Gastrocnemius medialis (tissue), 4 donors: ENCODE measurements around the gene AATK. TPM values are rescaled to one million over a fixed set of nuclear protein-coding genes. Genes with fewer than 3 reads are reported as not detected.

ENCODE experiments used
- ATAC-seq, 2 donors: fragments of 150-250 bp; one replicate each; pipeline ENCODE4 v1.9.1; 2016
- DNase-seq, 2 donors: peaks; one replicate each; pipeline ENCODE4 v3.0.0-alpha.2; 2019
- H3K27ac ChIP-seq, 4 donors: fragments of 200-600 bp; sonication (generic); 1 replicate in 1 of 4; 2 replicates in 3 of 4; pipeline ENCODE4 v1.5.1; 2016 to 2018; ENCODE audit warnings: mild to moderate bottlenecking in 2 of 4, moderate library complexity in 1 of 4
- H3K27me3 ChIP-seq, 3 donors: fragments of 200-600 bp; sonication (generic) in 2 of 3; 1 replicate in 1 of 3; 2 replicates in 2 of 3; pipeline versions ENCODE4 v1.5.1 to v1.6.0; 2016 to 2019; ENCODE audit warnings: mild to moderate bottlenecking in 1 of 3, moderate library complexity in 1 of 3
- H3K36me3 ChIP-seq, 2 donors: fragments of 200-600 bp; sonication (generic) in 1 of 2; one replicate each; pipeline ENCODE4 v1.5.1; 2017 to 2018
- H3K4me1 ChIP-seq, 2 donors: fragments of 200-600 bp; sonication (generic) in 1 of 2; one replicate each; pipeline ENCODE4 v1.5.1; 2016 to 2017; ENCODE audit warnings: mild to moderate bottlenecking in 2 of 2
- H3K4me3 ChIP-seq, 4 donors: fragments of 200-600 bp; sonication (generic) in 3 of 4; 1 replicate in 1 of 4; 2 replicates in 3 of 4; pipeline ENCODE4 v1.5.1; 2016 to 2019; ENCODE audit warnings: mild to moderate bottlenecking in 2 of 4
- H3K9me3 ChIP-seq, 3 donors: fragments of 200-600 bp; sonication (generic) in 2 of 3; 1 replicate in 1 of 3; 2 replicates in 2 of 3; pipeline ENCODE4 v1.5.1; 2016 to 2019
- POLR2A ChIP-seq, 2 donors: fragments of 450-650 bp; IDR thresholded peaks; one replicate each; pipeline ENCODE4 v1.6.1; 2017; ENCODE audit warnings: antibody characterized with exemption in 2 of 2, mild to moderate bottlenecking in 2 of 2, moderate library complexity in 2 of 2
- in situ Hi-C, 4 donors: fragments of 200-750 bp; cut with MboI; loops; one replicate each; pipeline versions ENCODE4 v1.15.0 to v1.8.0; 2017; ENCODE audit warnings: low sequenced_read_pairs in 4 of 4
- intact Hi-C: fragments of 100-400 bp; cut with DNase I; formaldehyde crosslinking; loops from one replicate; pipeline ENCODE4 v1.15.1; 2023; ENCODE audit warnings: low total_unique reads
- total RNA-seq, 4 donors: library from RNA; depleted of rRNA; stranded (reverse); fragments of >200 nt; gene quantifications; one replicate each; pipeline versions ENCODE4 v1.1.0 to v1.2.3, GENCODE V29; 2016
- TF ChIP-seq, protein P1 (sequence below), 5 experiments: fragments of 450-650 bp in 3 of 5; fragments of 200-600 bp in 2 of 5; sonication (generic) in 2 of 5; IDR thresholded peaks in 4 of 5; conservative IDR thresholded peaks in 1 of 5; 1 replicate in 4 of 5; 2 replicates in 1 of 5; pipeline ENCODE4 v1.5.1; 2016 to 2019; ENCODE audit warnings: antibody characterized with exemption in 5 of 5, mild to moderate bottlenecking in 3 of 5, moderate library complexity in 3 of 5

Gene AATK
- total RNA-seq, 4 donors from 2014 or later, result 0.10 to 1.3 (median 0.80) TPM

GRCh38 chr17:81181811-81182185, 15.8 kb upstream of the AATK start:
- no peak overlapping the region for H3K4me3 ChIP-seq
- H3K36me3 ChIP-seq, result no peaks in the 10 kb centered on the region
- H3K27ac ChIP-seq, result no peak overlapping the region
- no peaks in the 10 kb centered on the region for H3K4me1 ChIP-seq
- no peak for ATAC-seq
- H3K9me3 ChIP-seq, result no peaks in the 10 kb centered on the region
- in situ Hi-C loops, result no loop called here
- TF ChIP-seq, protein P1, sequence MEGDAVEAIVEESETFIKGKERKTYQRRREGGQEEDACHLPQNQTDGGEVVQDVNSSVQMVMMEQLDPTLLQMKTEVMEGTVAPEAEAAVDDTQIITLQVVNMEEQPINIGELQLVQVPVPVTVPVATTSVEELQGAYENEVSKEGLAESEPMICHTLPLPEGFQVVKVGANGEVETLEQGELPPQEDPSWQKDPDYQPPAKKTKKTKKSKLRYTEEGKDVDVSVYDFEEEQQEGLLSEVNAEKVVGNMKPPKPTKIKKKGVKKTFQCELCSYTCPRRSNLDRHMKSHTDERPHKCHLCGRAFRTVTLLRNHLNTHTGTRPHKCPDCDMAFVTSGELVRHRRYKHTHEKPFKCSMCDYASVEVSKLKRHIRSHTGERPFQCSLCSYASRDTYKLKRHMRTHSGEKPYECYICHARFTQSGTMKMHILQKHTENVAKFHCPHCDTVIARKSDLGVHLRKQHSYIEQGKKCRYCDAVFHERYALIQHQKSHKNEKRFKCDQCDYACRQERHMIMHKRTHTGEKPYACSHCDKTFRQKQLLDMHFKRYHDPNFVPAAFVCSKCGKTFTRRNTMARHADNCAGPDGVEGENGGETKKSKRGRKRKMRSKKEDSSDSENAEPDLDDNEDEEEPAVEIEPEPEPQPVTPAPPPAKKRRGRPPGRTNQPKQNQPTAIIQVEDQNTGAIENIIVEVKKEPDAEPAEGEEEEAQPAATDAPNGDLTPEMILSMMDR (IDR thresholded peaks at IDR 0.05 in 4 of 5, conservative IDR thresholded peaks at IDR 0.05 in 1 of 5), result no peak
- no peak for TF ChIP-seq POLR2A (IDR thresholded peaks at IDR 0.05)
- DNase-seq, result no peak
- H3K27me3 ChIP-seq, result peaks cover 0 to 3% (median 0%) of the 10 kb centered on the region in 3 donors
- intact Hi-C loops, result no loop called here

DNA sequence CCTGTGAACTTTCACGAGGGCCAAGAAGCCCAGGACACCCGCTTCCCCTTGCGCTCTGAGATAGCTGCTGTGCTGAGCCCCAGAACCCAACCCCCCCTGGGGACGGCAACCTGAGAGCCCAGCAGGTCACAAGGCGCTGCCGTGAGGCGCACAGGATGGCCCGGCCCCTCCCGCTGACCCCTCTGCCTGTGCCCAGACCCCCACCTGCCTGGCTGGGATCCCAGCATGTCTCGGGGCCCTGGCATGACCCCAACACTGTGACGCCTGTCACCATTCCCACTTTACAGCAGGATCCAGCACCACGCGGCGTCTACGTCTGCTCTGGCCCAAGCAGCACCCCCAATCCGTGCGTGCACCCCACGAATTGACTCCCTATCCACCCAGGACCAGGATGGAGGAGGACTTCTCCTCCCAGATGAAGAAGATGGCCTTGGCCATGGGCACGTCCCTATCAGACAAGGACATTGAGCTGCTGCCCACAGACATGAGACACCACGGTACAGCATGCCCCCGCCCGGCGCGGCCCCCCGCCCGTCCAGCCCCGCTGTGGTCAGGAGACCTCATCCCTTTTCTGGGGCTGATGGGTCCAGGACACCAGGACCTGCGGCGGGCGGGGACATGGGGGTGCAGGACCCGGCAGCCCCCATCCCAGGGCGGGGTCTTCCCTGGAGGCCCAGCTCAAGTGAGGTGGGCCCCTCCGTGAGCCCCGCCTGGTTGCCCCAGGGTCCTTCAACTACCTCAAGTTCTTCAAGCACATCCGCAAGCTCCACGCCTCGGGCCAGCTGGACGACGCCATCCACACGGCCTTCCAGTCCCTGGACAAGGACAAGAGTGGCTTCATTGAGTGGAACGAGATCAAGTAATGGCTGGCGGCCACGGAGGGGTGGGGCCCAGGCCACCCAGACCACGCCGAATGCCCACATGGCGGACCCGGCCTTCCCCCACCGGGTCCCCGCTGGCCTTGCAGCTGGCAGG, 15.1 kb upstream of the AATK start:
- intact Hi-C loops (no loop called here), in situ Hi-C loops (no loop called here)
- TF ChIP-seq, protein P1 (IDR thresholded peaks at IDR 0.05 in 4 of 5, conservative IDR thresholded peaks at IDR 0.05 in 1 of 5), result no peak
- no peak for TF ChIP-seq POLR2A (IDR thresholded peaks at IDR 0.05)
- ATAC-seq (no peak), DNase-seq (no peak)
- no peaks in the 10 kb centered on the region for H3K36me3 ChIP-seq
- H3K4me1 ChIP-seq, result no peaks in the 10 kb centered on the region
- H3K4me3 ChIP-seq, result no peak overlapping the region
- peaks cover 0 to 3% (median 0%) of the 10 kb centered on the region in 3 donors for H3K27me3 ChIP-seq
- H3K27ac ChIP-seq, result no peak overlapping the region
- no peaks in the 10 kb centered on the region for H3K9me3 ChIP-seq

GRCh38 chr17:81179861-81180260, 13.8 kb upstream of the AATK start:
- H3K27ac ChIP-seq, result no peak overlapping the region
- DNase-seq, result no peak
- in situ Hi-C loops, result no loop called here
- no peaks in the 10 kb centered on the region for H3K36me3 ChIP-seq
- no peaks in the 10 kb centered on the region for H3K4me1 ChIP-seq
- intact Hi-C loops, result no loop called here
- peaks cover 0 to 3% (median 0%) of the 10 kb centered on the region in 3 donors for H3K27me3 ChIP-seq
- no peak overlapping the region for H3K4me3 ChIP-seq
- TF ChIP-seq, protein P1 (IDR thresholded peaks at IDR 0.05 in 4 of 5, conservative IDR thresholded peaks at IDR 0.05 in 1 of 5), result no peak
- TF ChIP-seq POLR2A (IDR thresholded peaks at IDR 0.05), result no peak
- peaks cover 0 to 3% (median 0%) of the 10 kb centered on the region in 3 donors for H3K9me3 ChIP-seq
- no peak for ATAC-seq

DNA sequence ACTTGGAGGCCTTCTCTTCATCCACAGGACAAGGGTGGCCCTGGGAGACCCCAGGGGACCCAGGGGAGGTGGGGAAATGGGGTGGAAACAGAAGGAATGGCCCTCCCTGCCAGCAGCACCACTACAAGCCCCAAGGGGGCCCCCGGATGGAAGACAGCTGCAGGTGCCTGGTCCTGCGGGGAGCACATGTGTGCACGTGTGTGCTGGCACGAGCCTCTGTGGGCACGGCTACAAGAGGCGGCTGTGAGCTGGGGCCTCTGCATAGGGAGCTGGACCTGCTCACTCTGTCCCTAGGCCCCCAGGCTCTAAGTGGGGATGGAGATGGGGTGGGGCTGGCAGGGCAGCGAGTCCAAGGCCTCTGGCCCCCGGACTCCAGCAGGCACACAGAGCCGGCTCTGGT, 13.2 kb upstream of the AATK start:
- TF ChIP-seq, protein P1 (IDR thresholded peaks at IDR 0.05 in 4 of 5, conservative IDR thresholded peaks at IDR 0.05 in 1 of 5), result no peak
- no peak for TF ChIP-seq POLR2A (IDR thresholded peaks at IDR 0.05)
- Histone ChIP-seq H3K36me3 (no peaks in the 10 kb centered on the region), H3K27me3 (no peaks in the 10 kb centered on the region), H3K4me1 (no peaks in the 10 kb centered on the region), H3K9me3 (peaks cover 0 to 3% (median 0%) of the 10 kb centered on the region in 3 donors), H3K4me3 (no peak overlapping the region), H3K27ac (no peak overlapping the region)
- intact Hi-C loops, result no loop called here
- ATAC-seq, result no peak
- in situ Hi-C loops, result no loop called here
- DNase-seq, result no peak
